HEK293T (cell line): Measurements from ENCODE around the gene TMEM44.

Experiments
- BHLHE40 ChIP-seq: fragments of 450-650 bp; IDR thresholded peaks from 2 replicates; pipeline ENCODE4 v1.6.1; 2016; ENCODE audit warnings: mild to moderate bottlenecking, moderate library complexity, borderline replicate concordance
- CTBP1 ChIP-seq: fragments of 450-650 bp; IDR thresholded peaks from 2 replicates; pipeline ENCODE4 v1.6.1; 2016; ENCODE audit warnings: borderline replicate concordance
- FOXA1 ChIP-seq: fragments of 450-650 bp; IDR thresholded peaks from 2 replicates; pipeline ENCODE4 v1.6.1; 2016; ENCODE audit warnings: mild to moderate bottlenecking
- FOXK2 ChIP-seq: fragments of 450-650 bp; IDR thresholded peaks from 2 replicates; pipeline ENCODE4 v1.6.1; 2016; ENCODE audit warnings: mild to moderate bottlenecking
- FOXM1 ChIP-seq: fragments of 450-650 bp; IDR thresholded peaks from 2 replicates; pipeline ENCODE4 v1.6.1; 2017; ENCODE audit warnings: mild to moderate bottlenecking, borderline replicate concordance
- LEF1 ChIP-seq: fragments of 450-650 bp; IDR thresholded peaks from 2 replicates; pipeline ENCODE4 v1.6.1; 2017; ENCODE audit warnings: mild to moderate bottlenecking, borderline replicate concordance
- SP1 ChIP-seq: fragments of 450-650 bp; IDR thresholded peaks from 2 replicates; pipeline ENCODE4 v1.6.1; 2017
- SUZ12 ChIP-seq: fragments of 450-650 bp; IDR thresholded peaks from 2 replicates; pipeline ENCODE4 v1.6.1; 2016; ENCODE audit warnings: mild to moderate bottlenecking
- TARDBP ChIP-seq: fragments of 450-650 bp; IDR thresholded peaks from 2 replicates; pipeline ENCODE4 v1.6.1; 2016
- ZNF384 ChIP-seq: fragments of 450-650 bp; IDR thresholded peaks from 2 replicates; pipeline ENCODE4 v1.6.1; 2016

DNA sequence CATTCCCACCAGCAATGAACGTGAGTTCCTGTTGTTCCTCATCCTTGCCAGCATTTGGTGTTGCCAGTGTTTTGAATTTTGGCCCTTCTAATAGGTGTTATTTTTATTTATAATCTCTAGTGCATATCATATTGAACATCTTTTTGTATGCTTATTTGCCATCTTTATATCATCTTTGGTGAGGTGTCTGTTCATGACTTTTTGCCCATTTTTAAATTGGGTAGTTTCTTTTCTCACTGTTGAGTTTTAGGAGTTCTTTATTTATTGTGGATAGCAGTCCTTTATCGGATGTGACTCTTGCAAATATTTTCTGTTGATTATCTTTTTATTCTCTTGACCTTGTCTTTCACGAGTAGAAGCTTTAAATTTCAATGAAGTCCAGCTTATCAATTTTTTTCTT is 86.2 kb downstream of the TMEM44 start:
- no peak for TF ChIP-seq FOXK2
- TF ChIP-seq BHLHE40 = no peak
- TF ChIP-seq TARDBP = no peak
- TF ChIP-seq FOXA1 = no peak
- TF ChIP-seq SUZ12 = no peak
- TF ChIP-seq LEF1 = no peak
- no peak for TF ChIP-seq FOXM1
- no peak for TF ChIP-seq ZNF384
- TF ChIP-seq SP1 = no peak
- no peak for TF ChIP-seq CTBP1
